Umbilical cord (tissue), 2 donors: ENCODE results near the gene MRPS5. TPM values are rescaled to one million over a fixed set of nuclear protein-coding genes. Genes with fewer than 3 reads are reported as not detected.

Experiments used
- DNase-seq: peaks from one replicate; pipeline ENCODE4 v3.0.0-alpha.2; 2015; ENCODE audit warnings: low spot score
- total RNA-seq: library from RNA; depleted of rRNA; stranded (reverse); fragments of >200 nt; gene quantifications from one replicate; pipeline ENCODE4 v1.2.3, GENCODE V29; 2014; ENCODE audit warnings: low replicate concordance; ENCODE audit not compliant: insufficient read depth

Gene MRPS5
- total RNA-seq, 1 donor from 2014 or later, result 44.1 TPM

DNA sequence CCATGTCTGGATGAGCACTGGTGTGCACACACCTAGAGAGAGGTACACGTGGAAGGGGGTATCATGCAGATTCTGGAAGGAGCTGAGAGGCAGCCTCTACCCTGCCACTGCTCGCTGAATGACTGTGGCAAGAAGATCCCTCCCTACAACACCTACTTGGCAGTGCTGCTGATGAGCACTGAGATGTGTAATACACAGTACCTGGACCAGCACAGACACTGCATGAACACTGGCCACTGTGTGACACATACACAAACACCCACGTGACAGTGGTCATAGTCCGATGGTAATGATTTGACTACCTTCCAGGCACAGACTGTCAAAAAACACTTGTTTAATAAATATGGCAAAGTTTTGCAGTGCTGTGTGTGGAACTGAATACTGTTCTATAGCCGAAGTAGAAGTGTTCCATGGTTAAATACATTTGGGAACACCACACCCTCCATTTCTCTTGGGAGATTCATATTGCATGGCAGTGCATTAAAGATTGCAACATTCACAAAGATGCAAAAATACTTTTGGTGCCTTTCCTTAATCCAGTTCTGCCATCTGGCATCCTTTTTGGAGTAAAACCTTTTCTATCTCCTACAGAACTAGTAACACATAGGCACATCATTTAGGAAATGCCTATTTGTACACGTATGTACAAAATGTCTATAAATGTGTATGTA is 29.6 kb downstream of the MRPS5 start:
- no peak for DNase-seq

DNA sequence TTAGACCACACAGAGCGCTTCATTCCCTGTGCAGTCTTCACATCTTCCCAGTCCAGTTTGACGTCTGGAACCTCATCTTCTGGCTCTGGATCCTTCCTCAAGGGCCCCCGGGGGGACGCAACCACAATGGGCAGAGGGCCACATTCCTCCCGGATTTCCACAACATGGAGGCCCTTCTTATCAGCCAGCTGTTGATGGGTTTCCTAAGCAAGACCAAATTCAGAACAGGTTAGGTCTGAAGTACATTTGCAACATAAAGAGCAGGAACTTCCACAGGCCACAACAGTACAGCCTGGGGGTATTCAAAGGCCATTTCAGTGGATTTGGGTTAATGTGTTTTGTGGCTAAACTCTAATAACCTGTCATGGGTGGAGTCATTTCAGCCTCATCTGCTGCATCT is 34.2 kb downstream of the MRPS5 start:
- no peak for DNase-seq

DNA sequence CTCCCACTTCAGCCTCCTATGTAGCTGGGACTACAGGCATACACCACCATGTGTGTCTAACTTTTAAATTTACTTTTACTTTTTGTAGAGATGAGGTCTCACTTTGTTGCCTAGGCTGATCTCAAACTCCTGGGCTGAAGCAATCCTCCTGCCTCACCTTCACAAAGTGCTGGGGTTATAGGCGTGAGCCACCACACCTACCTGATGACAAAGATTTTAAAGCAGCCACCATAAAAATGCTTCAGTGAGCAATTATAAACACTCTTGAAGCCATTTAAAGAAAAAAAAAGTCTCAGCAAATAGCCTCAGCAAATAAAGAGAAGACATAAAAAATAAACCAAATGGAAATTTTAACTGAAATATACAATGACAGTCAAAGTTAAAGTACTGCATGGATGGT is 35.6 kb downstream of the MRPS5 start:
- no peak for DNase-seq

DNA sequence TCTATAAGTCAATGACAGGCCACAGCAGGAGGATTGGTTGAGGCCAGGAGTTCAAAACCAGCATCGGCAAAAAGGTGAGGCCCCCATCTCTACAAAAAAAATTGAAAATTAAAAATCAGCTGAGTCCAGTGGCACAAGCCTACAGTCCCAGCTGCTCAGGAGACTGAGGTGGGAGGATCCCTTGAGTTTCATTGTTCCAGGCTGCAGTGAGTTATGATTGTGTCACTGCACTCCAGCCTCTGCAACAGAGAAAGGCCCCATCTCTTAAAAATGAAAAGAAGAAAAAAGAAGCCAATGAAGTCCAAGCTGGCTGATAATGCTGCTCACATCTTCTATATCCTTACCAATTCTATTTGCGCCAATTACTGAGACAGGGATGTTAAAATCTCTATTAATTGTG is 39.1 kb downstream of the MRPS5 start:
- no peak for DNase-seq

DNA sequence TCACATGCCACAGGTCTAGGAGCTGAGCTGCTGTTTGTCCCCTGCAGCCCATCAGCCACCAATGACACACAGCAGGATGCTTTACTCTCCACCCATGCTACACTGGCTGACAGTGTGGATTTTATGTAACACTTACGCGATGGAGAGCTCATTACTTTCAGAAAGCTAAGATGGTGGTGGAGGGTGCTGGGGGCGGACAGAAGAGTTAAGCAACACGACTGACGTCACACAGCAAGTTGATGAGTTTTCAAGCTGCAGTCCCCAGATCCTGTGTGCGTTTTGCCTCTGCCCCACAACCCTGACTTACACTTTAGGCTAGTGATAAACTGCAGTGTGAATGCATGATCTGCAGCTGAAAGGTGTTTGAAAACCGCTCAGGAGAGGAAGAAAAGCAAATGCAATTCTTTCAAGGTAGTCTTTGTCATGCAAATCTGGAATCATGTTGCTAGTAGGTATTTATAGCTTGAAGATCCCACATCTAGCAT is 42.4 kb downstream of the MRPS5 start:
- DNase-seq, result no peak

DNA sequence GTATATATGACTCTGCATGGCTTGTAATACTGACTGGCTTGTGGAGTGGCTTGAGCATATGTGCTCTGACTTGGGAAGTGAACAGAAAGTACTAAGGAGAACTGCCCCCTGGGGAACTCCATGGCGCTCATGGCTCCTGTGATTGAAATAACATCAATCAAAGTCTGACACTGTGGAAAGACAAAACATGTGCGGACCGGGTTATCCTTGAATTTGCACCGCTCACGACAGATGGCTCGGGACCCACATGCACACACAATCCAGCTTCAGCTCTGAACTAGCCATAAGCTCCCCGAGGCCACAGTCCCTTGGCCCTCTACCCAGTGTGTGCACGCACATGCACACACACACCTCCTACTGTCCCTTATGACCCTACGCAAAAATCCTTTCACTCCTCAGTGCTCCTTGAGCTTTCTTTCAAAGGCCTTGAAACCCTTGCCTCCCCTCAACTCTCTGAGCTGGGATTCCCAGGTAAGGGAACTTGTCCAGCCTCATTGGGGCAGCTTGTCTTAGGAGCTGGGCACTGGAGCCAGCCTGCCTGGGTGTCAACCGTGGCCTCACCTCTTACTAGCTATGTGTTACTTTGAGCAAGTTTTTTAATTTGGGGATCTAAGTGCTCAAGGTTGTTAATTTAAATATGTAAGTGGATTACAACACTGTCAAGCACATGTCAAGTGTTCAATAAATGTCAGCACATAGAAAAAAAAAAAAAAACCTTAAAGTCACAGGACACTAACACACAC is 43.6 kb downstream of the MRPS5 start:
- no peak for DNase-seq

DNA sequence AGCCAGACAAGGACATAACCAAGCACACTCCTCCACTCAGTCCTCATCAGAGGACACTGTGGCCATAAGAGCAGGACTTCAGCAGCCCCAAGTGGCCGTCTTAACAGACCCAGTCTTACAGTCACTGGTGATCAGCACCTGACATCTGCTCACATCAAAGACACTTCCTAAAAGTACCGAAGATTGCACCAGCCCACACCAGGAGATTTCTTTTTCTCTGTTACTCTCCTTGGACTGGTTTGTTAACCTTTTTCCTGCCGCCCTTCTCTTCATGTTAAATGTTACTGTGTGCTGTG is 44.1 kb downstream of the MRPS5 start:
- no peak for DNase-seq

DNA sequence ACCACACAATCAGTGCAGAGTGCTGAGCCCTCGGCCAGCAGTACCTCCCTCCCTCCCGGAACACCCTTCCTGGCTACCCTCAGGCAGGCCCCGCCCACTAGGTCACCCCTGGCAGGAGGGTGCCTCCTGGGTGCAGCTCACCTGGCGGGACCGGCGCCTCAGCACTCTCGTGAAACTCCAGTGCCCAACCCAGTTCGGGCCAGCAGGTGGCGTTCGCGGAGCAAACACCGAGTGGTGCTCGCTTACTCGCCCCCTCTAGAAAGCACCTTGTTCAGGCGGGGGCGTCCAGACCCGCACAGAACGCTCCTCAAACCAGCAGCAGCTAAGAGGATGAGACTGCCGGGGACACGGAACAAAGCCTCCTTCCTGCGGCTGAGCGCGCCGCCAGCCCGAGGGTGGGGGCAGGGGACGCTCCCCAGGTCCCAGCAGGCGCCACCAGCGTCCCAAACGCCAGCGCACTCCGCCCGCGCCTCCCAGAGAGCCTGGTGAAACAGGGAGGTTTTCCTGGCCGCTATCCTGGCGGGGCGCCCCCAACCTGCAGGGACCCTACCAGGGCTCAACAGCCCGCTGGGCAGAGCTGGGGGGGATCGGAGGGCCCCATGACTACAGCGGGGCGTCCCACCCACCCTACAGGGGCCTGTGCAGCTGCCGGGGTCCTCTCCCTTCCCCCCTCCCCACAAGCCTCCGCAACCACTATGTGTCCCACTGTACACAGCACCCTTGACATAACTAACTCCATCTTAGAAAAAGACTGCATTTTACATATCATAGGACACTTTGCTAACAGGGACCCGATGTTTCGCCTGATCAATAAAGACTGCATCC is 44.7 kb downstream of the MRPS5 start:
- peak; percentile 38 for DNase-seq

DNA sequence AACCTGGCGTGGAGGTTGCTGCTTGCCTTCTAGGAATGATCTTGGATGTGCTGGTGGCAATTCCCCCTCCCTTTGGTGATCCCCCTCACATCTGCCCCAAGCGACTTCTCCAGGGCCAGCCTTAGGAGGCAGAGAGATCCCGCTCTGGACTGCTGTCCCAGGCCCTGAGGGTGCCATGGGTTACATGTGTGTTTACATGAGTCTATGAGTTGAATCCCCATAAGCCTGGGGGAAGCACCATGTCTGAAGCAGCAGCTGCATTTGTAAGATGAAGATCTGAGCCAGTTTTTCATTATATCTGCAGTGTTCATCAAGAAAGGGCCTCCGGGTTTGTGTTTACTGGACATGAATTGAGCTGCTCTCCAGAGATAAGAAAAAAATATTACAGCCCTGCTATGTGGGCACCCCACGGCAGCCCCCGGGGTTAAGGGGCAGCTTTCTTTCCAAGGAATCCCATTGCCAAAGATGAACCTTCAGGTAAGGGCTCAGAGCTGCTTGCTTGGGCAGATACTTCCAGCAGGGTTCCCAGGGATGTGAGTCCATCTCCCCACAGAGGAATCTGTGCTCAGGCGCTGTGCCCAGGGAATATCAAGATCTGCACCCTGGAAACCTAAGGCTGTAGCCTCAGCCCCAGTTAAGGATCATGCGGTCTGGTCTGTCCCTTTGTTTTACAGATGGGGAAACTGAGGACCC is 46.0 kb downstream of the MRPS5 start:
- no peak for DNase-seq

DNA sequence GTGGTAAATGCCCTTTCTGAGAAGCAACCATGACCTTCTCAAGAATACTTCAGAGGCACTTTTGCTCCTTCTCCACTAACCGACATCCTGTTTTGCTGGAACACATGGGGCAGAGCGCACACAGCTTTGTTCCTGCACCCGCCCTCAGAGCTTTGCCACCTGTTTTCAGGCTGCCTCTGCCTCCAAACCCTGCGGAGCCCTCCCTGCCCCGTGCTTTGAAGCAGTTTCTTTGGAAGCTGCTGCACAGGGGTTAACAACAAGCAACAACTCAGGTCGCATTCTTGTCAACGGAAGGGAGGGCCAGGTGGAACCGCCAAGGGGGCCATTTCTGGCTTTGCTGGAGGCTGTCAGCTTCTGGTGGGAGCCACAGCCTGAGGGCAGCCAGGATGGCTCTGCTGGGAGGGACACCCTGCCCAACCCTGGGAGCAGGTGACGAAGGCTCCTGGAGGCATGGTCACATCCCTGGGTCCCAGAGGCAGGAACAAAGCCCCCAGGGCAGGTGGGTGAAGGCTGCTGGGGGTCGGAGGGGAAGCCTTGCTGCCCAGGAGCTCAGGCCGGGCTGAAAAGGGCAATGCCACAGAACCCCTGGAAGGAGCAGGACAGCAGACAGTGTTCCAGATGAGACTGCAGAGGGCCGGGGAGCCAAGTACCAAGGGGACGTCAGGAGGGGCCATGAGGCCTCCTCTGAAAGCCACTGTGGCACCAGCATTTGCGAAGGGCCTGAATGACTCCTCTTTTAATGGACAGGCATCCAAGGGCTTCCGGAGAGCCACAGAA is 46.8 kb downstream of the MRPS5 start:
- no peak for DNase-seq

DNA sequence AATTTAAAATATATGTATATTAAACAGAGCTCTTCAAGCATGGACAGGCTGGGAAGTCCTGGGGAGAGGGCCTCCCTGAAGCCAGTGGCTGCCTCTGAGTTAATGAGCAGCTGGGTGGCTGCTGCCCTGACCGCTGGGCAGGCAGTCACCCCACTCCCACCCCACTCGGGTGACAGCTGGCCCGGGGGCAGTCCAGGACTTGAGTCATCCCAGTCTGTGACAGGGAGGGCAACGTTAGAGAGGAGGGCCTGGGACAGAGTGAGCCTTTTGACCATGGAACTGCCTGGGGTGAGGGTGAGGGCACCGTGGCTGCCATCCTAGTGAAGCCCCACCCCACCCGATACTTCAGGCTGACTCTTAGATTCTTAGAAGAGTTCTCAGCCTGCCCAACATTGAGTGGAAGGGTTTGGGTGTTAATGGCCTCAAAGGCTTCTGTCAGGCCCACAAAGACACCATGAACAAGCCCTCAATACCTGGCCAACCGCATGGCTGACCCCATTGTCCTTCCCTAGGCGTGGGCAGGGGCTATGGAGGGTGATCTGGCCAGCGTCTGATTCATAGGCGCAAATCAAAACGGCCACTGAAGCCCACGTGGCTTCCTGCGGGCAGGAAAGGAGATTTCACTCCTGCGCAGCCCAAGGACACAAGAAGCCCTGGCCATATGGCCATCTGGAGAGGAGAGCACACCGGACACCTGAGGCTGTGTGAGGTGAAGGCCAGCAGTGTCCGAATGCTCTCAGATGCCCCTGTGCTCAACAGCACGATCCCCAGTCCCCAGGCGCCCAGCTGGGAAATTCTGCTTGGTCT is 47.5 kb downstream of the MRPS5 start:
- no peak for DNase-seq

DNA sequence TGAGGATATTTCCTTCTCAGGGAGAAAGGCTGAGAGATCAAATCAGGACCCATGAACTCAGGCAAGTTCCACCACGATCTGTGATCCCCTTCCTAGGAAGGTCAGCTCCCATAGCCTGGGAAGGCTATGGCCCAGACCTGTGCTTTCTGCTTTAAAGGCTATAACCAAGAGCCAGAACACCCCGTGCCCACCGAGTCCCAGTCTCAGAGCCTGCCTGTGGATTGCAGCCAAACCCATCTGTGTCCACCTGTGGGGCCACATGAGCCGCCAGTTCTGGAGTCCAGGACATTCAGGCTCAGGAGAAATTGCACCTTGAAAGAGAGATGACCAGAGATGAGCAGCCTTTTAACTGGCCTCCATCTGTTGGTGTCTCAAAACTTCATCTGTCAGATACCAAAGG is 49.2 kb downstream of the MRPS5 start:
- no peak for DNase-seq

DNA sequence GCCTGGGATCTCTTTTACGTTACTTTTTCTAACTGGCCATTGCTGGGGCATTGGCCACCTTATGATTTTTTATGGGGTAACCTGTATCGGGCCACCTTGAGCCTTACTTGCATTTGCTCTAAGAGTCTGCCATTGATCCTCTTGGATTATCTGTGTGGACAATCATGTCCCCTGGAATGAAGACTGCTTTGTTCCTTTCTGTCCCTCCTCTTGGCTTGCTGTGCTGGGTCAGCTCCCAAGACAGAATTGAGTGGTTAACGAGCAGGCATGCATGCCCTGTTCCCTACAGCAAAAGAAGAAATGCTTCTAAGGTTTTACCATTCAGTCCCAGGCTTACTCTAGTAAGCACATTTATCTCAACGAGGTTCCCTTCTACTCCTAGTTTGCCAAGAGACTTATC is 49.8 kb downstream of the MRPS5 start:
- no peak for DNase-seq

DNA sequence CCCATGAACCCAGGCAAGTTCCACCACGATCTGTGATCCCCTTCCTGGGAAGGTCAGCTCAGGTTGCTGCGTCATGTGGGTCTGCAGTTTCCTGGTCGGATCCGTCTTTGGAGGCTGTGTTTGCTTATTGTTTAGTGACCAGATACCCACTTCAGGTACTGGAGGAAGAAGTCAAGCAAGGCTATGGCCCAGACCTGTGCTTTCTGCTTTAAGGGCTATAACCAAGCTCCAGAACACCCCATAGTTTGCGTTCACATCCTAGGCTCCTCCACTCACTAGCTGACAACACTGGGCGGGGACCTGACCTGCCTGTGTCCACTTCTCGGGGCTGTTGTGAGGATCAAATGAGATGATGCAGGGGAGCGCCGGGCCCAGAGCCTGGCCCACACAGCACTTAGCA is 52.1 kb downstream of the MRPS5 start:
- no peak for DNase-seq

DNA sequence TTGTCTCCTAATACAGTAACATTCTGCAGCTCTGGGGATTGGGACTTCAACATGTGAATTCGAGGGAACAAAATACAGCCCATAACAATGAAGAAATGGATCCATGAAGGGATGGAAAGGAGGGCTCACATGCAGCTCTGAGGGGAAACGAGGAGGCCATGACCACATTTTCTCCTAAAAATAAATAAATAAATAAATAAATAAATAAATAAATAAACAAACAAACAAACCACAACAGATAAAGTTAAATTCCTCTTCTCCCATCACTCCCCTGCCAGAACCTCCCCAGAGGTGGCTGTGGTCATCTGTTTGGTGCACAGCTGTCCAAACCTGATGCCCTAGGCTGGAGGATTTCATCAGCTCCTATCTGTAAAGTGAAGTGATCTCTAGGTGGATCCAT is 53.4 kb downstream of the MRPS5 start:
- no peak for DNase-seq

DNA sequence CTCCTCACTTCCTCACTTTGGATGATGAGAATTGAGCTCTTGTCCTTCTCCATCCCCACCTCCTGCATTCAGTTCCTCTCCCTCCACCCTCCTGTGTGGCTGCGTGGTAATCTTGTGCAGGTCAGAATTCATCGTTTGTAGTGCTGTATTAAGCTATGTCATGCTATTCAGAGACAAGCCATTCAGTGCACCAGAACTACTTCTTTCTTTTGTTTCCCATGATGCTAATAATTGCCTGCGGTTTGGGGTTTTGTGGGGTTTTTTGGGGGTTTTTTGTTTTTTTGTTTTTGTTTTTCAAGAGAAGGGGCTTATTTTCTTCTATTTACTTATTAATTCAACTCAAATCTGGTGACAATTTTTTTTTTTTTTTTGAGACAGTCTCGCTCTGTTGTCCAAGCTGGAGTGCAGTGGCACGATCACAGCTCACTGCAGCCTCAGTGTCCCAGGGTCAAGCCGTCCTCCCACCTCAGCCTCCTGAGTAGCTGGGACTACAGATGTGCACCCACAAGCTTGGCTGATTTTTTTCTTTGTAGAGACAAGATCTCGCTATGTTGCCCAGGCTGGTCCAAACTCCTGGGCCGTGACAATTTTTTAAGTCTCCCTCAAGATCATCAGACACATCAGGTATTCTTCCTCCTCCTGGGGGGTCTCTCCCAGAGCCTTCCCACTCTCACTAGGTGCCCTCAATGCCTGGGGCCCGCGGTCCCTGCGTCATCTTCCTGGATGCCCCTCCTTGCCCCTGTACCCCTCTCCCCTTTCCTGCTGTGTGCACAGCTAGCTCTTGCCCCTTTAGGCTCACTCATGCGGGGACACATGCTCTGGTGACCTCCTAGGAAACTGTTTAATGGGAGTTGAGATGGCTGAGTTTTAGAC is 58.3 kb downstream of the MRPS5 start:
- DNase-seq, result no peak

DNA sequence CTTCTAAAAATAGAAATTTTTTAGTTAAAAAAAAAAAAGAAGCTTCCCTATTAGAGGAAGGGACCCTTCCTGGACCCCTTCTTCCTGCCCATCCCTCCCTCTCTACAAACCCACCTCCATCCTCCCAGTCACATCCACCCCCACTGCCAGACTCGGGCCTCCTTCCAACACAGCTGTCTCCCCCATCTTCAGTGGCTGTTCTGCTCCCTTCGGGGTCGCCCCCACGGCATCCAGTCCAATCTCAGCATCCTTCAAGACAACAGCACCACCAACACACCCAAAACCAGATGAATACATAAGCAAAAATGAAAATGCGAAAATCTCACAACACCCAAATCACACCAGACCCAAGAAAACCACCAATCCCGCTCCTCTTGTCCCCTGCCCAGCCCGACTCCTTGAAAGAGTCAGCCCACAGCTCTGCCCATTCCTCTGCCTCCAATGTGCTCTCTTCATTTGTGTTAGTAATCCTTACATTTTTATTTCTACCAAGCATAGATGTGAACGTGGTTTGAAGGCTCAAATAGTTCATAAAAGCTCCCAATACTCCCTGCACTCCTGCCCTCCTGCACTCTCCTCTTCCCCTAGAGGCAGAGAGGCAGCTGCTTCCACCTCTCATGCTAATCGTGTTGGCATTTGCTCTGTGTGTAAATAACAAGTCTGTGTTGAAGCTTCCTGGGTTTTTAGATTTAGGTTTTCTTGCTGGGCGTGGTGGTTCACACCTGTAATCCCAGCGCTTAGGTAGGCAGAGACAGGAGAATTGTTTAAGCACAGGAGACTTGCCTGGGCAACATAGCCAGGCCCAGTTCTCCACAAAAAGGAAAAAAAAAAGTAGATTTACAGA is 59.1 kb downstream of the MRPS5 start:
- DNase-seq, result no peak

DNA sequence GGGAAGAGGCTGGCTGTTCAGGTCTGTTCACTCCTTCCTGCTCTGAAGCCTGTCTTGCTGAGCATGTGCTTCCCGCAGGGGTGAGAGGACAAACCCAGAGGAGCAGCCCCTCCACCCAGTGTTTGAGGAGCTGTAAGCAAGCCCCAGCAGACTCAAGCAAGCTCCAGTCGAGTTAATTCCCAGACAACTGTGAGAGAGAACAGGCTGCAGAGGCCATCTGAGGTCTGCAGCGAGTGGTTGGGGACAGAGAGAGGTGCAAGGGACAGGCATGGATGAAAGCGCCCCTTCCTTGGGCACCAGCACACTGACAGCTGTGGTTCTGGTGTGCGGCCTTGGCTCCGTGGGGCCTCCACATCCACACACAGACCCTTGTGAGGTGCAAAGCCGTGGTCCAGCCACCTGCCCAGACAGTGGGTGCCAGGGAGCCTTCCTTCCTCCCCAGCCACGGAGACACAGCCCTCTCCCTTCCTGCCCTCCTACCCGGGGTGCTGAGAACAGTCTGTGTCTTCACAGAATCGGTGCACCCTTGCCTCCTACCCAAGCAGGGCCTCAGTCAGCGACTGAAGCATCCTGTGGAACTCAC is 59.9 kb downstream of the MRPS5 start:
- no peak for DNase-seq
